Breast epithelium (tissue), 4 donors: Measurements from ENCODE around the gene KCNC1. TPM values are rescaled to one million over a fixed set of nuclear protein-coding genes. Genes with fewer than 3 reads are reported as not detected.

ENCODE experiments used
- DNase-seq, 2 donors: peaks; one replicate each; pipeline ENCODE4 v3.0.0-alpha.2; 2019; ENCODE audit warnings: low spot score in 2 of 2
- H3K27ac ChIP-seq, 2 donors: fragments of 200-600 bp; sonication (generic) in 1 of 2; one replicate each; pipeline ENCODE4 v1.5.1; 2016 to 2019; ENCODE audit warnings: mild to moderate bottlenecking in 1 of 2
- H3K27me3 ChIP-seq, 2 donors: fragments of 200-600 bp; sonication (generic) in 1 of 2; one replicate each; pipeline versions ENCODE4 v1.5.1 to v1.6.0; 2017 to 2019; ENCODE audit warnings: control low read depth in 1 of 2, mild to moderate bottlenecking in 1 of 2
- H3K36me3 ChIP-seq: fragments of 200-600 bp; one replicate; pipeline ENCODE4 v1.5.1; 2019
- H3K4me1 ChIP-seq, 2 donors: fragments of 200-600 bp; sonication (generic); one replicate each; pipeline ENCODE4 v1.5.1; 2016 to 2019; ENCODE audit warnings: control low read depth in 1 of 2
- H3K4me3 ChIP-seq, 3 donors: fragments of 200-600 bp; sonication (generic); 1 replicate in 2 of 3; 2 replicates in 1 of 3; pipeline ENCODE4 v1.5.1; 2016 to 2019; ENCODE audit warnings: mild to moderate bottlenecking in 3 of 3, moderate library complexity in 2 of 3
- H3K9me3 ChIP-seq, 2 donors: fragments of 200-600 bp; sonication (generic) in 1 of 2; one replicate each; pipeline ENCODE4 v1.5.1; 2016 to 2019; ENCODE audit warnings: control low read depth in 1 of 2
- POLR2A ChIP-seq: fragments of 450-650 bp; IDR thresholded peaks from one replicate; pipeline ENCODE4 v1.6.1; 2016; ENCODE audit warnings: antibody characterized with exemption, mild to moderate bottlenecking, moderate library complexity
- POLR2AphosphoS5 ChIP-seq, 3 donors: sonication (generic); formaldehyde crosslinking; IDR thresholded peaks; one replicate each; pipeline ENCODE4 v1.6.1; 2017; ENCODE audit warnings: antibody characterized with exemption in 3 of 3
- intact Hi-C: fragments of 100-400 bp; cut with DNase I; formaldehyde crosslinking; loops from one replicate; pipeline ENCODE4 v1.15.1; 2023; ENCODE audit warnings: low total_unique reads
- total RNA-seq, 3 donors: library from RNA; depleted of rRNA; stranded (reverse); fragments of >200 nt; gene quantifications; one replicate each; pipeline ENCODE4 v1.1.0, GENCODE V29; 2016
- TF ChIP-seq, protein P1 (sequence below), 3 donors: fragments of 450-650 bp; IDR thresholded peaks; one replicate each; pipeline ENCODE4 v1.5.1; 2016 to 2017; ENCODE audit warnings: antibody characterized with exemption in 3 of 3, mild to moderate bottlenecking in 3 of 3, moderate library complexity in 3 of 3

The KCNC1 gene
- total RNA-seq, 3 donors from 2014 or later, result 0.15 TPM; not detected in 2

DNA sequence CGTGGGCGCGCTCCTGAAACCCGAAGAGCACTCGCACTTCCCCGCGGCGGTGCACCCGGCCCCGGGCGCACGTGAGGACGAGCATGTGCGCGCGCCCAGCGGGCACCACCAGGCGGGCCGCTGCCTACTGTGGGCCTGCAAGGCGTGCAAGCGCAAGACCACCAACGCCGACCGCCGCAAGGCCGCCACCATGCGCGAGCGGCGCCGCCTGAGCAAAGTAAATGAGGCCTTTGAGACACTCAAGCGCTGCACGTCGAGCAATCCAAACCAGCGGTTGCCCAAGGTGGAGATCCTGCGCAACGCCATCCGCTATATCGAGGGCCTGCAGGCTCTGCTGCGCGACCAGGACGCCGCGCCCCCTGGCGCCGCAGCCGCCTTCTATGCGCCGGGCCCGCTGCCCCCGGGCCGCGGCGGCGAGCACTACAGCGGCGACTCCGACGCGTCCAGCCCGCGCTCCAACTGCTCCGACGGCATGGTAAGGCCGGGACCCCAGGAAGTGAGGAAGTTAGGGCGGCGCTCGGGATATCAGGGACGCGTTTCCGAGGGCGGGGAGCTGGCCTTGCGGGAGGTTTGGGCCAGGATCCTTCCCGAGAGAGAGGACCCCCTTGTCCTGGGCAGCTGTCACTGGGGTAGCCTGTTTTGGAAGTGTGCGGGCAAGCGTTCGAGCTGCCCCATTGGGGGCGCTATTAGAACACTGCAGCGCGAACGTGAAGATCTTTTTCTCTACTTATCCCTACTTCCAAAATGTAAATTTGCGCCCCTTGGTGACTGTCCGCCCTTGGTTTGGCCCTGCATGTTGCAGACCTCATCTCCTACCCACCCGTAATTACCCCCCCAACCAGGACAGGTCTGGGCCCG lies 14.4 kb upstream of the KCNC1 start:
- TF ChIP-seq, protein P1, sequence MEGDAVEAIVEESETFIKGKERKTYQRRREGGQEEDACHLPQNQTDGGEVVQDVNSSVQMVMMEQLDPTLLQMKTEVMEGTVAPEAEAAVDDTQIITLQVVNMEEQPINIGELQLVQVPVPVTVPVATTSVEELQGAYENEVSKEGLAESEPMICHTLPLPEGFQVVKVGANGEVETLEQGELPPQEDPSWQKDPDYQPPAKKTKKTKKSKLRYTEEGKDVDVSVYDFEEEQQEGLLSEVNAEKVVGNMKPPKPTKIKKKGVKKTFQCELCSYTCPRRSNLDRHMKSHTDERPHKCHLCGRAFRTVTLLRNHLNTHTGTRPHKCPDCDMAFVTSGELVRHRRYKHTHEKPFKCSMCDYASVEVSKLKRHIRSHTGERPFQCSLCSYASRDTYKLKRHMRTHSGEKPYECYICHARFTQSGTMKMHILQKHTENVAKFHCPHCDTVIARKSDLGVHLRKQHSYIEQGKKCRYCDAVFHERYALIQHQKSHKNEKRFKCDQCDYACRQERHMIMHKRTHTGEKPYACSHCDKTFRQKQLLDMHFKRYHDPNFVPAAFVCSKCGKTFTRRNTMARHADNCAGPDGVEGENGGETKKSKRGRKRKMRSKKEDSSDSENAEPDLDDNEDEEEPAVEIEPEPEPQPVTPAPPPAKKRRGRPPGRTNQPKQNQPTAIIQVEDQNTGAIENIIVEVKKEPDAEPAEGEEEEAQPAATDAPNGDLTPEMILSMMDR (IDR thresholded peaks at IDR 0.05), result no peak
- TF ChIP-seq POLR2AphosphoS5 (IDR thresholded peaks at IDR 0.05) (no peak), POLR2A (no peak)
- no peak for DNase-seq
- intact Hi-C loops, result loop anchor here (5.0 kb wide), 1 partner anchor 703 kb away; no protein-coding TSS in a partner anchor
- Histone ChIP-seq H3K9me3 (no peaks in the 10 kb centered on the region), H3K36me3 (no peaks in the 10 kb centered on the region), H3K4me1 (no peaks in the 10 kb centered on the region), H3K27ac (no peak overlapping the region), H3K4me3 (peak overlapping the region in 1 of 3 donors; percentile 29), H3K27me3 (peaks cover 12 to 80% of the 10 kb centered on the region in 2 donors)

DNA sequence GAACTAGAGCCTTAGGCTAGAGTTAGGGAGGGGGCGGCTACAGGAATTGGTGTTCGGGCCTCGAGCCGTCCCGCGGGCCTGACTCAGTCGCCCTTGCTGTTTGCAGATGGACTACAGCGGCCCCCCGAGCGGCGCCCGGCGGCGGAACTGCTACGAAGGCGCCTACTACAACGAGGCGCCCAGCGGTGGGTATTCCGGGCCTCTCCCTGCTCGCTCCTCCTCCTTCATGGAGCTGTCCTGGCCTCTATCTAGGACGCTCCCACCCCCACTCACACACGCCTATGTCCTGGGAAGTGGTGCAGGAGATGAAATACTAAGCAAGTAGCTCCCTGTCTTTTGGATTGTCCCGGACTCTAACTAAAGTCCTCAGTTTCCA lies 13.8 kb upstream of the KCNC1 start:
- no peaks in the 10 kb centered on the region for H3K4me1 ChIP-seq
- peak overlapping the region in 1 of 3 donors; percentile 29 for H3K4me3 ChIP-seq
- no peak for DNase-seq
- TF ChIP-seq, protein P1 (IDR thresholded peaks at IDR 0.05), result no peak
- TF ChIP-seq POLR2A (no peak), POLR2AphosphoS5 (IDR thresholded peaks at IDR 0.05) (no peak)
- no peaks in the 10 kb centered on the region for H3K9me3 ChIP-seq
- no peak overlapping the region for H3K27ac ChIP-seq
- no peaks in the 10 kb centered on the region for H3K36me3 ChIP-seq
- intact Hi-C loops, result loop anchor here (5.0 kb wide), 1 partner anchor 703 kb away; no protein-coding TSS in a partner anchor
- H3K27me3 ChIP-seq, result peaks cover 12 to 84% of the 10 kb centered on the region in 2 donors

DNA sequence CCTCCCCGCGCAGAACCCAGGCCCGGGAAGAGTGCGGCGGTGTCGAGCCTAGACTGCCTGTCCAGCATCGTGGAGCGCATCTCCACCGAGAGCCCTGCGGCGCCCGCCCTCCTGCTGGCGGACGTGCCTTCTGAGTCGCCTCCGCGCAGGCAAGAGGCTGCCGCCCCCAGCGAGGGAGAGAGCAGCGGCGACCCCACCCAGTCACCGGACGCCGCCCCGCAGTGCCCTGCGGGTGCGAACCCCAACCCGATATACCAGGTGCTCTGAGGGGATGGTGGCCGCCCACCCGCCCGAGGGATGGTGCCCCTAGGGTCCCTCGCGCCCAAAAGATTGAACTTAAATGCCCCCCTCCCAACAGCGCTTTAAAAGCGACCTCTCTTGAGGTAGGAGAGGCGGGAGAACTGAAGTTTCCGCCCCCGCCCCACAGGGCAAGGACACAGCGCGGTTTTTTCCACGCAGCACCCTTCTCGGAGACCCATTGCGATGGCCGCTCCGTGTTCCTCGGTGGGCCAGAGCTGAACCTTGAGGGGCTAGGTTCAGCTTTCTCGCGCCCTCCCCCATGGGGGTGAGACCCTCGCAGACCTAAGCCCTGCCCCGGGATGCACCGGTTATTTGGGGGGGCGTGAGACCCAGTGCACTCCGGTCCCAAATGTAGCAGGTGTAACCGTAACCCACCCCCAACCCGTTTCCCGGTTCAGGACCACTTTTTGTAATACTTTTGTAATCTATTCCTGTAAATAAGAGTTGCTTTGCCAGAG lies 13.2 kb upstream of the KCNC1 start:
- peaks cover 12 to 83% of the 10 kb centered on the region in 2 donors for H3K27me3 ChIP-seq
- TF ChIP-seq, protein P1 (IDR thresholded peaks at IDR 0.05), result no peak
- no peak for TF ChIP-seq POLR2A
- no peak for TF ChIP-seq POLR2AphosphoS5 (IDR thresholded peaks at IDR 0.05)
- H3K4me3 ChIP-seq, result peak overlapping the region in 1 of 3 donors; percentile 29
- intact Hi-C loops, result loop anchor here (5.0 kb wide), 1 partner anchor 704 kb away; no protein-coding TSS in a partner anchor
- DNase-seq, result no peak
- H3K4me1 ChIP-seq, result no peaks in the 10 kb centered on the region
- no peak overlapping the region for H3K27ac ChIP-seq
- H3K36me3 ChIP-seq, result no peaks in the 10 kb centered on the region
- no peaks in the 10 kb centered on the region for H3K9me3 ChIP-seq

DNA sequence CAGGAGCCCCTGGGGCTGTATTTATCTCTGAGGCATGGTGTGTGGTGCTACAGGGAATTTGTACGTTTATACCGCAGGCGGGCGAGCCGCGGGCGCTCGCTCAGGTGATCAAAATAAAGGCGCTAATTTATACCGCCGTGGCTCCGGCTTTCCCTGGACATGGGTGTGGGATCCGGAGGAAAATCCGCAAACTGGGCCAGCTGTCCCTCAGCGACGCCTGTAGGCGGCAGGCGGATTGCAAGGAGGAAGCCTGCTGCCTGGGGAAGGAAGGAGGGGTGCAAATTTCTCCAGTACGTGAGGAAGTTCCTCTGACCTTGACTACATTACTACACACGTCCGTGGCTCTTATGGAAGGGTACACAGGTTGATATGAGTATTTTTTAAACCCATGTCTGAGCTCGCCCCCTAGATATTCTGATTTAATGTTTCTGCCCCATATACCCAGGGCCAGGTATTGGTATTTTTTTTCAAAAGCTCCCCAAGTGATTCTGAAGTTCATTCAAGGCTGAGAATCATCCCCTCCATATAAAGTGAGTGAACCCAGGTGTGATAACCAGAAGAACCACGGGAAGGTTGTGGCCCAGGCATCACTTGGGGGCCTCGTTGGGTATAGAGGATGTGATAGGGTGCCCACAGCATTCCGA lies 12.5 kb upstream of the KCNC1 start:
- intact Hi-C loops, result loop anchor here (5.0 kb wide), 1 partner anchor 705 kb away; no protein-coding TSS in a partner anchor
- peaks cover 12 to 76% of the 10 kb centered on the region in 2 donors for H3K27me3 ChIP-seq
- DNase-seq, result no peak

More for the DNA sequence above, 12.5 kb upstream of the KCNC1 start:
- Histone ChIP-seq H3K9me3 (no peaks in the 10 kb centered on the region), H3K4me3 (no peak overlapping the region), H3K27ac (no peak overlapping the region), H3K4me1 (no peaks in the 10 kb centered on the region), H3K36me3 (no peaks in the 10 kb centered on the region)
- TF ChIP-seq POLR2A, result no peak
- TF ChIP-seq POLR2AphosphoS5 (IDR thresholded peaks at IDR 0.05), result no peak
- TF ChIP-seq, protein P1 (IDR thresholded peaks at IDR 0.05), result no peak
